PFSK-1 (cell line): ENCODE measurements around the gene GNG8.

Experiments
- FOXP2 ChIP-seq: optimal IDR thresholded peaks from 2 replicates; pipeline ENCODE3; 2011; ENCODE audit warnings: borderline replicate concordance, control low read depth, inconsistent platforms; ENCODE audit not compliant: insufficient read depth; ENCODE audit errors: extremely low read length, extremely low read depth
- POLR2AphosphoS5 ChIP-seq: IDR thresholded peaks from 2 replicates; pipeline ENCODE4 v1.6.1; 2012; ENCODE audit warnings: low read depth, mild to moderate bottlenecking, control low read depth, low read length, moderate library complexity
- SIN3A ChIP-seq: IDR thresholded peaks from 2 replicates; pipeline ENCODE4 v1.6.1; 2012; ENCODE audit warnings: mild to moderate bottlenecking, low read length, moderate library complexity, borderline replicate concordance; ENCODE audit not compliant: insufficient read depth
- TAF1 ChIP-seq: IDR thresholded peaks from 2 replicates; pipeline ENCODE4 v1.6.1; 2012; ENCODE audit warnings: low read length, control low read depth, borderline replicate concordance; ENCODE audit not compliant: insufficient read depth
- TF ChIP-seq, protein P1 (sequence below), 2 experiments: IDR thresholded peaks; 2 replicates each; pipeline versions ENCODE4 v1.6.1 to v1.8.0; 2011 to 2012; ENCODE audit warnings: low read depth in 2 of 2, low read length in 2 of 2, control low read depth in 1 of 2, inconsistent platforms in 1 of 2, mild to moderate bottlenecking in 1 of 2, moderate library complexity in 1 of 2; ENCODE audit not compliant: insufficient read depth in 1 of 2

DNA sequence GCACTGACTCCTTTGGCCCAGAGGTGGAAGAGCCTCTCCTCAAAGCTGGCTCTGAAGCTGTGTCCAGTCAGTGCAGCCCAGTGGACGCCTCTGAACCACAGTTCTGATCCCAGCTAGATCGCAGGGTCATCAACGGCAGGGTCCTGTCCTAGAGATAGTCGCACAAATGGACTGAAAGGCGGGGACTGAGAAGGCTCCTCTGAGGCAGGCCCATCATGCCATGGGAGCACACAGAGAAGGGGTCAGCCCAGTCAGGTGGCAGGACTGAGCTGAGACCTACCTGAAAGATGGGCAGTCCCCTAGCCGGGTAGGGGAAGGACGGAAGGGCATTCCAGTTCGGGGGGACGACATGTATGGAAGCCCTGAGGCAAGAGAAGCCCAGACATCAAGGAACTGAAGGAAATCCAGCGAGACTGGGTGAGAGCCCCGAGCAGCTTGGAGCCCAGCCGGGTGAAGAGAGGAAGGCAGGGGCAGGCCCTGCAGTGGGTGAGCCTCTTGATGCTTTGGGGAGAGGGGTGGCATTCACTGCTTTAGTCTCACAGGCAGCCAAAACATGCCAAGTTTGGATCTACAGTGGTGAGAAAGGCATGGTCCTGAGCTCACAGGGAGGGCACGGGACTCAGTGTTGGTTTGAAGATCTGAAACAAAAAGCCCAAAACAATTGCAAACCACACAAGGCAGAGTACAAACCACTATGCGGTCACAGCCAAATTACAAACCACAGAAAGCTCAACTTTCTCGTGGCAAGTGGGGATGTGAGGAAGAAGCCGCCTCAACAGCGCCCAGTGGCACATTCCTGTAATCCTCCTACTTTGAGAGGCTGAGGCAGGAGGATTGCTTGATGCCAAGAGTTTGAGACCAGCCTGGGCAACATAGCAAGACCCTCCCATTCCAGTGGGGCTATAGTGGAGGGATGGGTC is 24.9 kb downstream of the GNG8 start:
- TF ChIP-seq TAF1 (no peak), SIN3A (peak; percentile 8; the same call in 1 of the 2 replicates), POLR2AphosphoS5 (peak; percentile 21; the same call in 1 of the 2 replicates), FOXP2 (no peak)
- TF ChIP-seq, protein P1, sequence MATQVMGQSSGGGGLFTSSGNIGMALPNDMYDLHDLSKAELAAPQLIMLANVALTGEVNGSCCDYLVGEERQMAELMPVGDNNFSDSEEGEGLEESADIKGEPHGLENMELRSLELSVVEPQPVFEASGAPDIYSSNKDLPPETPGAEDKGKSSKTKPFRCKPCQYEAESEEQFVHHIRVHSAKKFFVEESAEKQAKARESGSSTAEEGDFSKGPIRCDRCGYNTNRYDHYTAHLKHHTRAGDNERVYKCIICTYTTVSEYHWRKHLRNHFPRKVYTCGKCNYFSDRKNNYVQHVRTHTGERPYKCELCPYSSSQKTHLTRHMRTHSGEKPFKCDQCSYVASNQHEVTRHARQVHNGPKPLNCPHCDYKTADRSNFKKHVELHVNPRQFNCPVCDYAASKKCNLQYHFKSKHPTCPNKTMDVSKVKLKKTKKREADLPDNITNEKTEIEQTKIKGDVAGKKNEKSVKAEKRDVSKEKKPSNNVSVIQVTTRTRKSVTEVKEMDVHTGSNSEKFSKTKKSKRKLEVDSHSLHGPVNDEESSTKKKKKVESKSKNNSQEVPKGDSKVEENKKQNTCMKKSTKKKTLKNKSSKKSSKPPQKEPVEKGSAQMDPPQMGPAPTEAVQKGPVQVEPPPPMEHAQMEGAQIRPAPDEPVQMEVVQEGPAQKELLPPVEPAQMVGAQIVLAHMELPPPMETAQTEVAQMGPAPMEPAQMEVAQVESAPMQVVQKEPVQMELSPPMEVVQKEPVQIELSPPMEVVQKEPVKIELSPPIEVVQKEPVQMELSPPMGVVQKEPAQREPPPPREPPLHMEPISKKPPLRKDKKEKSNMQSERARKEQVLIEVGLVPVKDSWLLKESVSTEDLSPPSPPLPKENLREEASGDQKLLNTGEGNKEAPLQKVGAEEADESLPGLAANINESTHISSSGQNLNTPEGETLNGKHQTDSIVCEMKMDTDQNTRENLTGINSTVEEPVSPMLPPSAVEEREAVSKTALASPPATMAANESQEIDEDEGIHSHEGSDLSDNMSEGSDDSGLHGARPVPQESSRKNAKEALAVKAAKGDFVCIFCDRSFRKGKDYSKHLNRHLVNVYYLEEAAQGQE (IDR thresholded peaks at IDR 0.05; ENCODE audit: insufficient read depth in 1 of 2, low read depth in 2 of 2, low read length in 2 of 2) = no peak
